GM12864 (cell line): ENCODE data around the gene OPCML.

ENCODE experiments used
- DNase-seq: peaks from one replicate; pipeline ENCODE4 v3.0.0-alpha.2; 2011; ENCODE audit warnings: low read depth
- H3K4me3 ChIP-seq: 2 replicates; pipeline ENCODE4 v1.5.1; 2011; ENCODE audit warnings: mild to moderate bottlenecking, low read depth, low read length, control low read depth
- CTCF ChIP-seq: IDR thresholded peaks from 2 replicates; pipeline ENCODE4 v1.5.1; 2011; ENCODE audit warnings: low read depth, mild to moderate bottlenecking, moderate library complexity, low read length, control low read depth, inconsistent platforms; ENCODE audit errors: missing control alignments

Gene OPCML

GRCh38 chr11:133563505-133564025, 31.3 kb upstream of the OPCML start:
- no peak for DNase-seq
- TF ChIP-seq CTCF = no peak
- no peak overlapping the region for H3K4me3 ChIP-seq

DNA sequence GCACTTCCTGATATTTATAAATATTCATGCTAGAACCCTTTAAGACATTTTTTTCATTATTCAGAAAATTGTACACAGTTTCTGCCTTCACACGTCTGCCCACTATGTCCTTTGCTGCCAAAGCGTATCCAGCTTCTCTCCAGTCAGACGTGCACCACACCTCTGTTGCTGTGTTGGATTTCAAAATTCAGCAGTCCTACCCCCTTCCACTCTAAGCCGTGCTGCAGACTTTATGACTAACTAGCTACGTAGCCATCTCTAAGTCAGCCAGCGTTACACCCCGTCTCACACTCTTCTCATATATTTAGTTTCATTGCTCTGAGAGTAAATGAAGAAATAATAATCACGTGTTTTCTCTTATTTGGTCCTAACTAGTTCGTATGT, 28.2 kb upstream of the OPCML start:
- no peak overlapping the region for H3K4me3 ChIP-seq
- no peak for TF ChIP-seq CTCF
- no peak for DNase-seq

DNA sequence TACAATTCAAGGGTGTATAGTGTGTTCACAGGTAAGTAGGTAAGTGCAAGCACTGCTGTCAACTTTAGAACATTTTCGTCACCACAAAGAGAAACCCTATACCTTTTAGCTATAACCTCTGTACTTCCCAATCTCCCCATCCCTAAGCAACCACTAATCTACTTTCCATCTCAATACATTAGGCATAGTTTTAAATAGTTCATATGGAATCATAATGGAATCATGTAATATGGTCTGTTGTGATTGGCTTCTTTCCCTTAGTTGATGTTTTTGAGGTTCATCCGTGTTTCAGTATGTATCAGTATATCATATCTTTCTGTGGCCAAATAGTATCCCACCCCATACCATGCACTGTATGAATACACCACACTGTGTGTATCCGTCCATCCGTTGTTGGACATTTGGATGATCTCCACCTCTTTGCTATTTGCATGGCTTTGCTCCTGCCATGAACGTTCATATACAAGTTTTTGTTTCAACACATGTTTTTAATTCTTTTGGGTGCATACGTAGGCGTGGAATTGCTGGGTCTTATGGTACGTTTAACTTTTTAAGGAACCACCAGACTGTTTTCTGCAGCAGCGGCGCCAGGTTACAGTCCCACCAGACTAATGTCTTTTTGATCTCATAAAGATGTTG, 27.7 kb upstream of the OPCML start:
- DNase-seq = no peak
- TF ChIP-seq CTCF = no peak
- no peak overlapping the region for H3K4me3 ChIP-seq

DNA sequence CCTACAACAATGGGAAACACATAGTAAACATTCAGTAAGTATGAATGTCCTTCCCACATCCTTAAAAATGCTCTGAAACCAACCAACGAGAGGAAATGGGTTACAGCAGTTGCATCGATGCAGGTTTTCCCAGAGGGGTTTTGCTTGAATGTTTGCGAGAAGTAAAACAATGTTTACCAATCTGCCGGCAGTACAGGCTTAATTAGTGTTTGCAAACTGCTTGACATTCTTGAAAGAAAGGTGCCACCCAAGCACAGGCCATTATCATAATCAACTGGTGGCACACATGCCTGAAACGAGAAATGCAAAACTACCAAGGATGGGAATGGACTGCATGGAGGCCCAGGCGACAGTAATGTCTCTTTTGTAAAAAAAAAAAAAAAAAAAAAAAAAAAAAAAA, 27.1 kb upstream of the OPCML start:
- no peak for TF ChIP-seq CTCF
- H3K4me3 ChIP-seq = no peak overlapping the region
- DNase-seq = no peak

GRCh38 chr11:133555034-133555433, 22.7 kb upstream of the OPCML start:
- no peak for DNase-seq
- H3K4me3 ChIP-seq = no peak overlapping the region
- no peak for TF ChIP-seq CTCF

- no peak for DNase-seq
- TF ChIP-seq CTCF = no peak
- H3K4me3 ChIP-seq = no peak overlapping the region
Measured at GRCh38 chr11:133553885-133554740, 21.8 kb upstream of the OPCML start.

- no peak for TF ChIP-seq CTCF
- DNase-seq = no peak
- no peak overlapping the region for H3K4me3 ChIP-seq
Measured at GRCh38 chr11:133552938-133553337, 20.6 kb upstream of the OPCML start.
